Common myeloid progenitor, CD34-positive (primary cell): ENCODE results near the gene LHFPL2.

Experiments used
- CTCF ChIA-PET: fragments of 350-600 bp; sonication (Branson Sonifier 250); formaldehyde crosslinking; loops from one replicate; lab custom pipeline; 2021; ENCODE audit warnings: antibody characterized with exemption; lab: Charles Lee
- POLR2A ChIA-PET: fragments of 350-600 bp; sonication (Branson Sonifier 250); formaldehyde crosslinking; loops from one replicate; lab custom pipeline; 2021; ENCODE audit warnings: antibody characterized with exemption; lab: Charles Lee
- DNase-seq, 3 donors: peaks; one replicate each; pipeline versions ENCODE4 v3.0.0 to v3.0.0-alpha.2; 2013
- H3K27ac ChIP-seq, 2 experiments: 1 replicate in 1 of 2; 2 replicates in 1 of 2; pipeline ENCODE4 v1.7.0; 2013; ENCODE audit warnings: inconsistent platforms in 2 of 2, low read length in 2 of 2, mild to moderate bottlenecking in 2 of 2, low read depth in 1 of 2, moderate library complexity in 1 of 2; ENCODE audit not compliant: severe bottlenecking in 2 of 2, insufficient read depth in 1 of 2, poor library complexity in 1 of 2
- H3K27me3 ChIP-seq, 5 experiments: replicated peaks in 2 of 5; 1 replicate in 3 of 5; 2 replicates in 2 of 5; pipeline versions ENCODE4 v1.6.1 to v1.7.0; 2013; ENCODE audit warnings: low read length in 4 of 5, mild to moderate bottlenecking in 2 of 5, moderate library complexity in 2 of 5, inconsistent platforms in 1 of 5; ENCODE audit not compliant: insufficient read depth in 5 of 5, control insufficient read depth in 4 of 5
- H3K36me3 ChIP-seq, 4 experiments: 1 replicate in 2 of 4; 2 replicates in 2 of 4; pipeline versions ENCODE4 v1.6.1 to v1.7.0; 2013; ENCODE audit warnings: low read length in 3 of 4, control low read depth in 1 of 4, mild to moderate bottlenecking in 1 of 4; ENCODE audit not compliant: control insufficient read depth in 4 of 4, insufficient read depth in 4 of 4
- H3K4me1 ChIP-seq, 4 experiments: 1 replicate in 3 of 4; 2 replicates in 1 of 4; pipeline versions ENCODE4 v1.6.1 to v1.7.1; 2013; ENCODE audit warnings: low read length in 3 of 4, mild to moderate bottlenecking in 3 of 4, control low read depth in 1 of 4, inconsistent platforms in 1 of 4, moderate library complexity in 1 of 4; ENCODE audit not compliant: control insufficient read depth in 4 of 4, insufficient read depth in 4 of 4; ENCODE audit errors: control extremely low read depth in 1 of 4
- H3K4me3 ChIP-seq, 7 experiments: 1 replicate in 4 of 7; 2 replicates in 3 of 7; pipeline versions ENCODE4 v1.5.1 to v1.7.0; 2013; ENCODE audit warnings: mild to moderate bottlenecking in 7 of 7, low read length in 6 of 7, moderate library complexity in 6 of 7, inconsistent platforms in 2 of 7, low read depth in 2 of 7, control low read depth in 1 of 7; ENCODE audit not compliant: insufficient read depth in 4 of 7, control insufficient read depth in 1 of 7; ENCODE audit errors: extremely low read depth in 1 of 7
- H3K9me3 ChIP-seq, 5 experiments: 1 replicate in 4 of 5; 2 replicates in 1 of 5; pipeline versions ENCODE4 v1.6.1 to v1.7.1; 2013; ENCODE audit warnings: low read length in 4 of 5, mild to moderate bottlenecking in 2 of 5, inconsistent platforms in 1 of 5, low read depth in 1 of 5, moderate library complexity in 1 of 5; ENCODE audit not compliant: control insufficient read depth in 4 of 5, insufficient read depth in 2 of 5; ENCODE audit errors: control extremely low read depth in 1 of 5
- WGBS: methylation state at CpG from one replicate; pipeline ENCODE4 v1.1.5; 2013; ENCODE audit not compliant: insufficient coverage; 5-methylcytosine and 5-hydroxymethylcytosine counted together

LHFPL2 gene

GRCh38 chr5:78533356-78533755, 115.2 kb downstream of the LHFPL2 start:
- 73% methylated on average over 3 of the region's 3 CpGs for WGBS
- POLR2A ChIA-PET, result interaction anchor here (0.9 kb wide), 1 partner anchor 65 kb away, joined by 3 read pairs; no protein-coding TSS in a partner anchor
- H3K4me3 ChIP-seq, result no peak overlapping the region
- CTCF ChIA-PET, result interaction anchor here (0.6 to 4.6 kb wide), 18 partner anchors 8 to 69 kb away, joined by 3 to 51 read pairs (median 5); no protein-coding TSS in a partner anchor
- no peaks in the 10 kb centered on the region for H3K27me3 ChIP-seq
- no peaks in the 10 kb centered on the region for H3K9me3 ChIP-seq
- H3K4me1 ChIP-seq, result peaks cover 0 to 8% (median 6%) of the 10 kb centered on the region in 4 experiments
- H3K36me3 ChIP-seq, result no peaks in the 10 kb centered on the region
- DNase-seq, result peak; percentile 36 to 57 (median 54)
- H3K27ac ChIP-seq, result no peak overlapping the region

GRCh38 chr5:78530342-78531096, 118.1 kb downstream of the LHFPL2 start:
- H3K36me3 ChIP-seq, result no peaks in the 10 kb centered on the region
- no peak overlapping the region for H3K4me3 ChIP-seq
- no peaks in the 10 kb centered on the region for H3K9me3 ChIP-seq
- no peak overlapping the region for H3K27ac ChIP-seq
- 100% methylated on average over 2 of the region's 3 CpGs for WGBS
- CTCF ChIA-PET, result no interaction called here
- no peak for DNase-seq
- peaks cover 0 to 19% (median 11%) of the 10 kb centered on the region in 4 experiments for H3K4me1 ChIP-seq
- no peaks in the 10 kb centered on the region for H3K27me3 ChIP-seq
- POLR2A ChIA-PET, result no interaction called here

- CTCF ChIA-PET, result interaction anchor here (0.6 kb wide), 1 partner anchor 39 kb away, joined by 3 read pairs; no protein-coding TSS in a partner anchor
- H3K4me1 ChIP-seq, result peaks cover 0 to 15% (median 4%) of the 10 kb centered on the region in 4 experiments
- WGBS, result 100% methylated on average over 2 of the region's 3 CpGs
- POLR2A ChIA-PET, result no interaction called here
- no peak overlapping the region for H3K4me3 ChIP-seq
- DNase-seq, result no peak
- H3K27ac ChIP-seq, result no peak overlapping the region
- H3K36me3 ChIP-seq, result no peaks in the 10 kb centered on the region
- H3K9me3 ChIP-seq, result no peaks in the 10 kb centered on the region
- no peaks in the 10 kb centered on the region for H3K27me3 ChIP-seq
Observed at GRCh38 chr5:78527925-78528324, 120.6 kb downstream of the LHFPL2 start.

DNA sequence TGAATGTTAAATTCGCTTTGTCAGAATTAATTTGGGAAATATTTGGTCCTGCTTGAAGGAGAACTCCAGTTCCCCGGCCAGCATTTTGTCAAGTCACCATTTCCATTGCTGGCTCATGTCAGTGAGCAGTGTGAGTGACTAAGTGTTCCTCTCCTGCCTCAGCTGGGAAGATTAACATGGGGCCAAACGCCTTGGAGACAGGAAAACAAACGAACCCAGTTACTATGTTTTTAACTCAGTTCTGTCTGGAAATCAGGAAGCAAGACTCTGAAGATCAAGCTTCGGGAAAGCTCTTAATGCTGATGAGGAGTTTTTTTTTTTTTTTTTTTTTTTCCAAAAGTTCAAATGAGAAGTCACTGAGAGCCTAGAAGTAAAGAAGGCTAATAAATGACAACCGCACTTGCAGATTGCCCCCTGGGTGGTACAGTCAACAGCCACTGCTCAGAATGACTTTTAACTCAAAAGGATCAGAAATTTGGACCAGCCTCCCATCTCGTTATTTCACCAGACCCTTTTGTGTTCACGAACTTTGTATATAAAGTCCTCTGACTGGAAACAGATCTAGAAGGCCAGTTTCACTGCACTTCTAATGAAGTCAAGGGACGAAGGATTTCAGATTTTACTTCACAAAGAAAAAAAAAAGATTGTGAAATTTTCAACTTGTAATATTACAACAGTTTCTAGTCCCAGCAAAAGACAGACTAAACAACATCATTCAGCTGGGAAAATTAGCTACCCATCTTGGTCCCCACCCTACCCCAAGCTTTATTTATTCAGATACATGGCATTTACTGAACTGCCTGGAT, 121.3 kb downstream of the LHFPL2 start:
- ChIA-PET POLR2A (no interaction called here), CTCF (interaction anchor here (0.6 to 1.0 kb wide), 3 partner anchors 10 to 449 kb away, joined by 3 to 4 read pairs (median 3); no protein-coding TSS in a partner anchor)
- H3K27ac ChIP-seq, result no peak overlapping the region
- no peaks in the 10 kb centered on the region for H3K9me3 ChIP-seq
- WGBS, result 46% methylated on average over 7 of the region's 9 CpGs
- DNase-seq, result peak; percentile 58 to 80 (median 74)
- no peak overlapping the region for H3K4me3 ChIP-seq
- no peaks in the 10 kb centered on the region for H3K36me3 ChIP-seq
- H3K4me1 ChIP-seq, result peaks cover 0 to 15% (median 4%) of the 10 kb centered on the region in 4 experiments
- no peaks in the 10 kb centered on the region for H3K27me3 ChIP-seq

- Histone ChIP-seq H3K27me3 (no peaks in the 10 kb centered on the region), H3K27ac (no peak overlapping the region)
- DNase-seq, result no peak
Observed at GRCh38 chr5:78526049-78526525, 122.5 kb downstream of the LHFPL2 start.

DNA sequence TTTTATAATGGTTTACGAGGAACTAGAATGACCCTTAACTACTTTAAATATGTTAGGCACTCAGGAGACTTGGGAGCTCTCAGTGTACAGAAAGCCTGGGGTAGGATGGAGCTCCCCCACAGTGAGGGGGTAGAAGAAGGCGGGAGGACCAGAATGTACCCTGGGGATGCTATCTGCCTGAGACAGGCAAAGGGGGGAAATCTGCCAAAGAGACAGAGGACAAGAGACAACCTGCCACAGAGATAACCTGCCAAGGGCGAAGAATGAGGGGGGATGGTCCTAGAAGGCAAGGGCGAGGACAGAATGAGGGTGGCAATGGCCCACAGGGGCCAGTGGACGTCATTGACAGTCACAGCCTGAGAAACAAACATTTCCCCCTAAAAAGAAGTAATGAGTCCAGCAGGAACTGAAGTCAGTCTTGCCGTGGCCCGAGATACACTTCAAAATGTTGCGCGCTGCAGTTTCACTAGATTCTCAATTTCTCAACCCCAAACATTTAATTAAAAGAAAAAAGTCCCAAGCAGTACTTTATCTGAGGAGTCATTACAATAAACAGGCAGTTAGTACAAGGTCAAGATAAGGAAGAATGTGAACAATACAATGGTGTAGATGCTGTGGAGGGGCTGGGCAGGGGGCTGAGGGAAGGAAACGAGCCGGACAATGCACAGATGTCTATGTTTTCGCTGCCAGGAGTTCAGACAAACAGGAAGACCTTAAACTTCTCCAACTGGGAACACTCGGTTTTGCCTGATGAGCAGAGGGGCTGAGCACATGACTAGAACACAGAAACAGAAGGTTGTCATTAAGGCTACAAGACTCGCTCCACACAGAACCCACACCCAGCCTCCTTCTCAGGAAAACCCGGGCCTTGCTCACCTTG, 125.0 kb downstream of the LHFPL2 start:
- CTCF ChIA-PET, result interaction anchor here (2.5 kb wide), 1 partner anchor 12 kb away, joined by 9 read pairs; no protein-coding TSS in a partner anchor
- no peak for DNase-seq
- Histone ChIP-seq H3K4me3 (no peak overlapping the region), H3K36me3 (no peaks in the 10 kb centered on the region), H3K4me1 (peaks cover 0 to 14% (median 4%) of the 10 kb centered on the region in 4 experiments), H3K27ac (no peak overlapping the region), H3K27me3 (no peaks in the 10 kb centered on the region), H3K9me3 (no peaks in the 10 kb centered on the region)
- POLR2A ChIA-PET, result no interaction called here
- 97% methylated on average over 13 of the region's 15 CpGs for WGBS

More at GRCh38 chr5:78526049-78526525, 122.5 kb downstream of the LHFPL2 start:
- ChIA-PET POLR2A (no interaction called here), CTCF (interaction anchor here (1.1 to 2.5 kb wide), 5 partner anchors 8 to 104 kb away, joined by 3 to 10 read pairs (median 4); no protein-coding TSS in a partner anchor)
- 95% methylated on average over 7 of the region's 7 CpGs for WGBS
- no peaks in the 10 kb centered on the region for H3K9me3 ChIP-seq
- H3K4me3 ChIP-seq, result no peak overlapping the region
- H3K36me3 ChIP-seq, result no peaks in the 10 kb centered on the region
- H3K4me1 ChIP-seq, result peaks cover 0 to 15% (median 4%) of the 10 kb centered on the region in 4 experiments
